Sigmoid colon (tissue), 4 donors: ENCODE measurements around the gene NOC3L.

Source experiments
- CTCF ChIP-seq, 4 experiments: fragments of 450-650 bp in 3 of 4; fragments of 200-600 bp in 1 of 4; IDR thresholded peaks; one replicate each; pipeline ENCODE4 v1.5.1; 2016 to 2019; ENCODE audit warnings: antibody characterized with exemption in 4 of 4, mild to moderate bottlenecking in 3 of 4, moderate library complexity in 2 of 4
- POLR2A ChIP-seq, 2 donors: fragments of 450-650 bp; IDR thresholded peaks; one replicate each; pipeline ENCODE4 v1.6.1; 2016; ENCODE audit warnings: antibody characterized with exemption in 2 of 2, mild to moderate bottlenecking in 2 of 2, moderate library complexity in 2 of 2
- POLR2AphosphoS5 ChIP-seq, 4 donors: sonication (generic); formaldehyde crosslinking; IDR thresholded peaks; one replicate each; pipeline ENCODE4 v1.6.1; 2017; ENCODE audit warnings: antibody characterized with exemption in 4 of 4

GRCh38 chr10:94303929-94304328 is 58.8 kb downstream of the NOC3L start:
- TF ChIP-seq POLR2A (IDR thresholded peaks at IDR 0.05) (no peak), POLR2AphosphoS5 (IDR thresholded peaks at IDR 0.05) (no peak), CTCF (IDR thresholded peaks at IDR 0.05) (no peak)
